Upper lobe of left lung (tissue), 6 donors: ENCODE measurements around the gene VWA8. TPM values are rescaled to one million over a fixed set of nuclear protein-coding genes. Genes with fewer than 3 reads are reported as not detected.

ENCODE experiments used
- ATAC-seq, 2 donors: fragments of 200-7000 bp; cut with Tn5 transposase; one replicate each; pipeline ENCODE4 v1.9.1; 2022; ENCODE audit warnings: mild to moderate bottlenecking in 2 of 2, moderate library complexity in 2 of 2; ENCODE audit not compliant: low FRiP score in 2 of 2
- DNase-seq, 2 donors: peaks; one replicate each; pipeline ENCODE4 v3.0.0-alpha.2; 2019 to 2020
- H3K27ac ChIP-seq, 4 donors: fragments of 200-600 bp; sonication (generic); one replicate each; pipeline ENCODE4 v1.5.1; 2016 to 2019
- H3K27me3 ChIP-seq, 4 donors: fragments of 200-600 bp; sonication (generic); one replicate each; pipeline ENCODE4 v1.5.1; 2017 to 2019
- H3K36me3 ChIP-seq, 4 donors: fragments of 200-600 bp; sonication (generic); one replicate each; pipeline ENCODE4 v1.5.1; 2016 to 2019
- H3K4me1 ChIP-seq, 4 donors: fragments of 200-600 bp; sonication (generic); one replicate each; pipeline ENCODE4 v1.5.1; 2018 to 2019
- H3K4me3 ChIP-seq, 4 donors: fragments of 200-600 bp; sonication (generic); one replicate each; pipeline ENCODE4 v1.5.1; 2017 to 2019; ENCODE audit warnings: mild to moderate bottlenecking in 2 of 4, moderate library complexity in 1 of 4
- H3K9me3 ChIP-seq, 4 donors: fragments of 200-600 bp; sonication (generic); one replicate each; pipeline ENCODE4 v1.5.1; 2018 to 2019
- CTCF ChIP-seq, 6 experiments: fragments of 450-650 bp in 4 of 6; fragments of 200-600 bp in 2 of 6; sonication (generic) in 2 of 6; IDR thresholded peaks; one replicate each; pipeline ENCODE4 v1.5.1; 2016 to 2019; ENCODE audit warnings: antibody characterized with exemption in 6 of 6
- EP300 ChIP-seq, 4 donors: sonication (generic); formaldehyde crosslinking; IDR thresholded peaks; one replicate each; pipeline ENCODE4 v1.5.1; 2017; ENCODE audit warnings: antibody characterized with exemption in 4 of 4, control low read depth in 2 of 4
- POLR2A ChIP-seq, 4 donors: fragments of 450-650 bp; IDR thresholded peaks; one replicate each; pipeline ENCODE4 v1.5.1; 2016 to 2017; ENCODE audit warnings: antibody characterized with exemption in 4 of 4, mild to moderate bottlenecking in 2 of 4
- POLR2AphosphoS5 ChIP-seq, 2 donors: sonication (generic); formaldehyde crosslinking; IDR thresholded peaks; one replicate each; pipeline ENCODE4 v1.5.1; 2017; ENCODE audit warnings: antibody characterized with exemption in 2 of 2
- WGBS, 2 donors: methylation state at CpG; one replicate each; pipeline ENCODE4 v1.1.5; 2017 to 2018; 5-methylcytosine and 5-hydroxymethylcytosine counted together
- total RNA-seq, 6 donors: library from RNA; depleted of rRNA in 4 of 6; stranded (reverse); fragments of >200 nt in 4 of 6; gene quantifications; one replicate each; pipeline versions ENCODE4 v1.1.0 to v1.2.1, GENCODE V29; 2016 to 2021
- donor health status: DM: no; HTN: no; CAD: no; lungs with moderate emphysema.
- donor health status: DM: no; HTN: yes; CAD: no; lungs with severe emphysema.

VWA8 gene
- total RNA-seq, 6 donors from 2014 or later, result 15.0 to 39.8 (median 16.9) TPM

GRCh38 chr13:41961466-41961760, 504 bp upstream of the VWA8 start:
- ATAC-seq (peak in 1 of 2 donors; percentile 4), DNase-seq (no peak)
- H3K27ac ChIP-seq, result peak overlapping the region; percentile 79 to 91 (median 85)
- H3K36me3 ChIP-seq, result no peaks in the 10 kb centered on the region
- WGBS, 2 donors, result 32 to 35% methylated on average over 6 of the region's 6 CpGs
- no peaks in the 10 kb centered on the region for H3K27me3 ChIP-seq
- TF ChIP-seq POLR2AphosphoS5 (IDR thresholded peaks at IDR 0.05) (no peak), CTCF (IDR thresholded peaks at IDR 0.05) (no peak), EP300 (IDR thresholded peaks at IDR 0.05) (no peak), POLR2A (IDR thresholded peaks at IDR 0.05) (no peak)
- H3K4me3 ChIP-seq, result peak overlapping the region in 3 of 4 donors; percentile 82 to 94 (median 84)
- no peaks in the 10 kb centered on the region for H3K9me3 ChIP-seq
- peaks cover 9 to 17% (median 11%) of the 10 kb centered on the region in 4 donors for H3K4me1 ChIP-seq

- H3K4me3 ChIP-seq, result peak overlapping the region; percentile 82 to 94 (median 86)
- H3K9me3 ChIP-seq, result no peaks in the 10 kb centered on the region
- DNase-seq (no peak), ATAC-seq (peak; percentile 3 to 49)
- no peaks in the 10 kb centered on the region for H3K36me3 ChIP-seq
- no peaks in the 10 kb centered on the region for H3K27me3 ChIP-seq
- TF ChIP-seq EP300 (IDR thresholded peaks at IDR 0.05) (no peak), CTCF (IDR thresholded peaks at IDR 0.05) (no peak), POLR2A (IDR thresholded peaks at IDR 0.05) (no peak), POLR2AphosphoS5 (IDR thresholded peaks at IDR 0.05) (no peak)
- H3K27ac ChIP-seq, result peak overlapping the region; percentile 79 to 91 (median 85)
- WGBS, 2 donors, result 15 to 16% methylated on average over 8 to 9 of the region's 9 CpGs
- peaks cover 9 to 17% (median 11%) of the 10 kb centered on the region in 4 donors for H3K4me1 ChIP-seq
Observed at GRCh38 chr13:41960211-41960636, 685 bp downstream of the VWA8 start.

- TF ChIP-seq CTCF (IDR thresholded peaks at IDR 0.05) (no peak), POLR2AphosphoS5 (IDR thresholded peaks at IDR 0.05) (no peak), POLR2A (IDR thresholded peaks at IDR 0.05) (no peak), EP300 (IDR thresholded peaks at IDR 0.05) (no peak)
- peaks cover 4 to 13% (median 9%) of the 10 kb centered on the region in 4 donors for H3K4me1 ChIP-seq
- H3K9me3 ChIP-seq, result no peaks in the 10 kb centered on the region
- DNase-seq, result no peak
- ATAC-seq, result no peak
- H3K27me3 ChIP-seq, result no peaks in the 10 kb centered on the region
- no peaks in the 10 kb centered on the region for H3K36me3 ChIP-seq
- H3K4me3 ChIP-seq, result no peak overlapping the region
- H3K27ac ChIP-seq, result no peak overlapping the region
Observed at GRCh38 chr13:41956272-41956671, 4.6 kb downstream of the VWA8 start.

GRCh38 chr13:41955605-41956004, 5.3 kb downstream of the VWA8 start:
- H3K4me1 ChIP-seq, result peaks cover 4 to 10% (median 9%) of the 10 kb centered on the region in 4 donors
- H3K4me3 ChIP-seq, result no peak overlapping the region
- no peaks in the 10 kb centered on the region for H3K36me3 ChIP-seq
- ATAC-seq, result peak in 1 of 2 donors; percentile 62
- peak in 1 of 2 donors; percentile 43 for DNase-seq
- H3K27me3 ChIP-seq, result no peaks in the 10 kb centered on the region
- TF ChIP-seq POLR2AphosphoS5 (IDR thresholded peaks at IDR 0.05) (peak in 1 of 2 donors; percentile 26), CTCF (IDR thresholded peaks at IDR 0.05) (no peak)
- 68 to 82% methylated on average over 5 of the region's 5 CpGs for WGBS, 2 donors
- H3K27ac ChIP-seq, result no peak overlapping the region
- no peaks in the 10 kb centered on the region for H3K9me3 ChIP-seq

- TF ChIP-seq CTCF (IDR thresholded peaks at IDR 0.05) (no peak), EP300 (IDR thresholded peaks at IDR 0.05) (no peak), POLR2AphosphoS5 (IDR thresholded peaks at IDR 0.05) (no peak), POLR2A (IDR thresholded peaks at IDR 0.05) (no peak)
- Histone ChIP-seq H3K36me3 (no peaks in the 10 kb centered on the region), H3K27ac (no peak overlapping the region), H3K27me3 (no peaks in the 10 kb centered on the region), H3K4me3 (no peak overlapping the region), H3K9me3 (no peaks in the 10 kb centered on the region), H3K4me1 (no peaks in the 10 kb centered on the region)
- ATAC-seq (no peak), DNase-seq (no peak)
- WGBS, 2 donors, result 91 to 100% methylated on average over 1 of the region's 1 CpG
Observed at GRCh38 chr13:41954226-41954625, 6.7 kb downstream of the VWA8 start.
